OCI-M2 (cell line): ENCODE results near the gene ZFP36L2.
"Not testable (repeated sequence)": the region's sequence is repeated elsewhere in the genome, so short reads cannot be mapped to it uniquely, and the experiment has no call there.

Experiments used
- DNase-seq: peaks from one replicate; lab custom pipeline; 2025; ENCODE audit not compliant: unreplicated experiment; lab: John Stamatoyannopoulos, UW

ZFP36L2 gene

GRCh38 chr2:43190311-43191052 lies 35.9 kb downstream of the ZFP36L2 start:
- DNase-seq = peak; percentile 56

- not testable (repeated sequence) for DNase-seq
Observed at GRCh38 chr2:43189861-43190260, 36.5 kb downstream of the ZFP36L2 start.

- DNase-seq = no peak
Observed at GRCh38 chr2:43188561-43189386, 37.6 kb downstream of the ZFP36L2 start.

- DNase-seq = no peak
Observed at GRCh38 chr2:43186679-43187374, 39.6 kb downstream of the ZFP36L2 start.

- DNase-seq = no peak
Observed at GRCh38 chr2:43186321-43186678, 40.1 kb downstream of the ZFP36L2 start.

GRCh38 chr2:43185146-43185545 lies 41.3 kb downstream of the ZFP36L2 start:
- DNase-seq = no peak

- no peak for DNase-seq
Observed at GRCh38 chr2:43184339-43184895, 42.0 kb downstream of the ZFP36L2 start.

GRCh38 chr2:43183743-43184142 lies 42.7 kb downstream of the ZFP36L2 start:
- no peak for DNase-seq

- DNase-seq = no peak
Observed at GRCh38 chr2:43180897-43181296, 45.5 kb downstream of the ZFP36L2 start.

- no peak for DNase-seq
Observed at GRCh38 chr2:43179942-43180341, 46.5 kb downstream of the ZFP36L2 start.

- DNase-seq = peak; percentile 46
Observed at GRCh38 chr2:43178602-43179542, 47.5 kb downstream of the ZFP36L2 start.

GRCh38 chr2:43178055-43178598 lies 48.3 kb downstream of the ZFP36L2 start:
- no peak for DNase-seq

GRCh38 chr2:43176449-43176848 lies 50.0 kb downstream of the ZFP36L2 start:
- no peak for DNase-seq

GRCh38 chr2:43175876-43176275 lies 50.5 kb downstream of the ZFP36L2 start:
- DNase-seq = no peak

GRCh38 chr2:43175020-43175441 lies 51.4 kb downstream of the ZFP36L2 start:
- no peak for DNase-seq

GRCh38 chr2:43174368-43174916 lies 52.0 kb downstream of the ZFP36L2 start:
- no peak for DNase-seq
